Measurements from ENCODE around the gene YIPF7.

DNA sequence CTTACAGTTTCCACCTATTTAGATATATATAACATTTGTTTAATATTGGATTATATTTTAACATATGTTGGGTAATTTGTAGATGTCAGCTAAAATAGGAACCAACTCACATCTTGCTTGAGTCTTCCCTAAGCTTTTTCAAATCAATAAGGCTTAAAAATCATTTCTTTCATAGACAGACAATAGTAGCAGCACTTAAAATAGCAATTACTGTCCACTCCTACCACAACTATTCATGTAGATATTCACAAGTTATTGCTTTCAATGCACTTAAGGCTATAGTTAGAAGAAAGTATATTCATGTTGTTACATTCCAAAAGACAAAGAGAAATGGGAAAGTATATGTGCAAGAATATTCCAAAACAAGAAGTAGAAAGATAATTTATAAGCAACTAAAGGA is 71.2 kb downstream of the YIPF7 start:
- TF ChIP-seq TAF1 (IDR thresholded peaks at IDR 0.05; ENCODE audit: borderline replicate concordance, low read depth, low read length) (no peak), POLR2A (IDR thresholded peaks at IDR 0.05; ENCODE audit: low read depth, low read length) (no peak)

Data from GM12892 (cell line).